Brain microvascular endothelial cell (primary cell): ENCODE measurements around the gene LRAT.
A peak's percentile ranks its signal among the peaks of the same experiment; 100 is the strongest.

Source experiments
- DNase-seq: peaks from one replicate; pipeline ENCODE4 v3.0.0-alpha.2; 2020
- H3K27ac ChIP-seq: fragments of 250-450 bp; sonication (Bioruptor Pico); 2 replicates; pipeline ENCODE4 v1.5.1; 2020; ENCODE audit warnings: mild to moderate bottlenecking, moderate library complexity
- H3K27me3 ChIP-seq: fragments of 250-450 bp; sonication (Bioruptor Pico); replicated peaks from 2 replicates; pipeline ENCODE4 v1.5.1; 2020; ENCODE audit warnings: mild to moderate bottlenecking
- H3K36me3 ChIP-seq: fragments of 250-450 bp; sonication (Bioruptor Pico); replicated peaks from 2 replicates; pipeline ENCODE4 v1.5.1; 2020; ENCODE audit warnings: mild to moderate bottlenecking
- H3K4me3 ChIP-seq: 2 replicates; pipeline ENCODE4 v1.5.1; 2011; ENCODE audit warnings: low read depth, mild to moderate bottlenecking, control low read depth, low read length, moderate library complexity
- CTCF ChIP-seq: IDR thresholded peaks from 2 replicates; pipeline ENCODE4 v1.5.1; 2011; ENCODE audit warnings: low read depth, mild to moderate bottlenecking, moderate library complexity, low read length, control low read depth, inconsistent platforms; ENCODE audit errors: missing control alignments
- in situ Hi-C: cut with HindIII; loops from 2 replicates; pipeline ENCODE4 v1.10.0; 2017; ENCODE audit warnings: low sequenced_read_pairs, low pct_ligation_motif_present

The LRAT gene

GRCh38 chr4:154743683-154744340 lies at the start of gene LRAT:
LRAT (plus strand) TSS chr4:154744000; CDS start chr4:154744327, 327 bp downstream.
- TF ChIP-seq CTCF, result no peak
- peaks cover 50% of the 10 kb centered on the region for H3K27me3 ChIP-seq
- peak within 1 kb of the TSS; percentile 49 for H3K4me3 ChIP-seq
- no peaks in the 10 kb centered on the region for H3K36me3 ChIP-seq
- H3K27ac ChIP-seq, result no peak within 1 kb of the TSS
- no peak for DNase-seq
- in situ Hi-C loops, result no loop called here

- in situ Hi-C loops, result no loop called here
- no peak for TF ChIP-seq CTCF
- no peak for DNase-seq
- Histone ChIP-seq H3K27ac (no peak overlapping the region), H3K36me3 (no peaks in the 10 kb centered on the region), H3K4me3 (no peak overlapping the region), H3K27me3 (no peaks in the 10 kb centered on the region)
These were observed 35.9 kb upstream of the LRAT start for GRCh38 chr4:154707877-154708276.

- no peaks in the 10 kb centered on the region for H3K27me3 ChIP-seq
- in situ Hi-C loops, result no loop called here
- H3K4me3 ChIP-seq, result no peak overlapping the region
- H3K27ac ChIP-seq, result no peak overlapping the region
- H3K36me3 ChIP-seq, result no peaks in the 10 kb centered on the region
- DNase-seq, result no peak
- TF ChIP-seq CTCF, result no peak
These were observed 34.2 kb upstream of the LRAT start for GRCh38 chr4:154709550-154709949.

GRCh38 chr4:154711522-154711921 lies 32.3 kb upstream of the LRAT start:
- no peak for DNase-seq
- no peaks in the 10 kb centered on the region for H3K36me3 ChIP-seq
- H3K27me3 ChIP-seq, result no peaks in the 10 kb centered on the region
- TF ChIP-seq CTCF, result no peak
- no peak overlapping the region for H3K27ac ChIP-seq
- in situ Hi-C loops, result no loop called here
- no peak overlapping the region for H3K4me3 ChIP-seq

GRCh38 chr4:154714339-154715040 lies 29.3 kb upstream of the LRAT start:
- Histone ChIP-seq H3K4me3 (no peak overlapping the region), H3K36me3 (no peaks in the 10 kb centered on the region), H3K27me3 (no peaks in the 10 kb centered on the region), H3K27ac (no peak overlapping the region)
- no peak for TF ChIP-seq CTCF
- in situ Hi-C loops, result no loop called here
- DNase-seq, result no peak
